BLaER1 treated with 17β-estradiol and CSF1 and Interleukin-3, amounts not matched to agents 10 nM and 100 nM (cell line): ENCODE measurements around the gene EHD1.
"Not testable (repeated sequence)": the region's sequence is repeated elsewhere in the genome, so short reads cannot be mapped to it uniquely, and the experiment has no call there.

Experiments used
- H3K27ac ChIP-seq, 11 experiments: shearing (Covaris generic); formaldehyde crosslinking; 2 replicates each; pipeline ENCODE4 v1.8.1; 2022
- H3K27me3 ChIP-seq, 11 experiments: shearing (Covaris generic); formaldehyde crosslinking; 2 replicates each; pipeline ENCODE4 v1.8.1; 2022
- H3K36me3 ChIP-seq, 11 experiments: shearing (Covaris generic); formaldehyde crosslinking; 2 replicates each; pipeline ENCODE4 v1.8.1; 2022
- H3K4me1 ChIP-seq, 10 experiments: shearing (Covaris generic); formaldehyde crosslinking; 2 replicates each; pipeline ENCODE4 v1.8.1; 2022
- H3K4me2 ChIP-seq, 11 experiments: shearing (Covaris generic); formaldehyde crosslinking; 2 replicates each; pipeline ENCODE4 v1.8.1; 2022
- H3K4me3 ChIP-seq, 10 experiments: shearing (Covaris generic); formaldehyde crosslinking; 2 replicates each; pipeline ENCODE4 v1.8.1; 2022
- H3K9ac ChIP-seq, 11 experiments: shearing (Covaris generic); formaldehyde crosslinking; 2 replicates each; pipeline ENCODE4 v1.8.1; 2022
- H3K9me3 ChIP-seq, 11 experiments: shearing (Covaris generic); formaldehyde crosslinking; replicated peaks in 1 of 11; 2 replicates each; pipeline ENCODE4 v1.8.1; 2022
- H4K20me1 ChIP-seq, 11 experiments: shearing (Covaris generic); formaldehyde crosslinking; 2 replicates each; pipeline ENCODE4 v1.8.1; 2022
- Cebpa-rat ChIP-seq, 11 experiments: shearing (Covaris generic); IDR thresholded peaks; 2 replicates each; pipeline ENCODE4 v1.8.1; 2022

Gene EHD1

GRCh38 chr11:64827451-64827839 is 51.0 kb downstream of the EHD1 start:
- H3K4me3 ChIP-seq = no peak overlapping the region
- TF ChIP-seq Cebpa-rat (IDR thresholded peaks at IDR 0.05) = no peak
- no peaks in the 10 kb centered on the region for H3K9me3 ChIP-seq
- H3K36me3 ChIP-seq = no peaks in the 10 kb centered on the region
- H4K20me1 ChIP-seq = peaks cover 0 to 11% (median 0%) of the 10 kb centered on the region in 11 experiments; a peak in 4 of 22 replicates
- no peak overlapping the region for H3K4me2 ChIP-seq
- H3K4me1 ChIP-seq = peaks cover 0 to 40% (median 27%) of the 10 kb centered on the region in 10 experiments; a peak in 17 of 20 replicates
- peaks cover 0 to 6% (median 0%) of the 10 kb centered on the region in 11 experiments; a peak in 1 of 22 replicates for H3K27me3 ChIP-seq
- no peak overlapping the region for H3K27ac ChIP-seq
- H3K9ac ChIP-seq = no peak overlapping the region

GRCh38 chr11:64826578-64827450 is 51.6 kb downstream of the EHD1 start:
- H3K36me3 ChIP-seq = no peaks in the 10 kb centered on the region
- TF ChIP-seq Cebpa-rat (IDR thresholded peaks at IDR 0.05) = no peak
- H3K27ac ChIP-seq = no peak overlapping the region
- no peak overlapping the region for H3K9ac ChIP-seq
- H3K4me3 ChIP-seq = no peak overlapping the region
- peaks cover 0 to 9% (median 0%) of the 10 kb centered on the region in 11 experiments; a peak in 4 of 22 replicates for H4K20me1 ChIP-seq
- H3K4me1 ChIP-seq = peaks cover 0 to 33% (median 20%) of the 10 kb centered on the region in 10 experiments; a peak in 17 of 20 replicates
- no peaks in the 10 kb centered on the region for H3K9me3 ChIP-seq
- H3K27me3 ChIP-seq = peaks cover 0 to 6% (median 0%) of the 10 kb centered on the region in 11 experiments; a peak in 1 of 22 replicates
- H3K4me2 ChIP-seq = no peak overlapping the region

DNA sequence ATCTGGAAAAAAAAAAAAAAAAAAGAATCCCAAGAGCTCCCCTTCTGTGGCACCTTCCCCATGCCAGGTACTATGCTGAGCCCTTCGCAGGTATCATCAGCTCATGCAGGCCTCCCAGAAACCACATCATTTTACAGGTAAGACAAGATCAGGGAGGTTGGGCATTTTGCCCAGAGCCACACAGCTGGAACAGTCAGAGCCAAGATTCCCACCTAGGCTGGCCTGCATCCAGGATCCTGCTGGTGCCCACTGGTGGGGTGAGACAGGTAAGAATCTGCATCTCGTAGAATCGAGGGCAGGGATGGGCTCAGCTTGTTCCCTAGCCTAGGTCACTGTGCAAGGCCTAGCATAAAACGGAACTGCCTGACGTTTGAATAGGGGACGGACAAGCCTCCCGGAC is 52.4 kb downstream of the EHD1 start:
- H3K27ac ChIP-seq = no peak overlapping the region
- peaks cover 0 to 26% (median 13%) of the 10 kb centered on the region in 10 experiments; a peak in 16 of 20 replicates for H3K4me1 ChIP-seq
- H3K4me3 ChIP-seq = no peak overlapping the region
- no peaks in the 10 kb centered on the region for H3K9me3 ChIP-seq
- H4K20me1 ChIP-seq = peaks cover 0 to 9% (median 0%) of the 10 kb centered on the region in 11 experiments; a peak in 3 of 22 replicates
- TF ChIP-seq Cebpa-rat (IDR thresholded peaks at IDR 0.05) = no peak
- no peaks in the 10 kb centered on the region for H3K36me3 ChIP-seq
- H3K27me3 ChIP-seq = no peaks in the 10 kb centered on the region
- H3K9ac ChIP-seq = no peak overlapping the region
- H3K4me2 ChIP-seq = no peak overlapping the region

- no peak overlapping the region for H3K4me3 ChIP-seq
- H3K27me3 ChIP-seq = no peaks in the 10 kb centered on the region
- no peak overlapping the region for H3K9ac ChIP-seq
- peak overlapping the region in 1 of 11 experiments; percentile 8; a peak in 2 of 22 replicates for H3K4me2 ChIP-seq
- H3K4me1 ChIP-seq = peaks cover 0 to 14% (median 6%) of the 10 kb centered on the region in 10 experiments; a peak in 9 of 20 replicates
- H4K20me1 ChIP-seq = no peaks in the 10 kb centered on the region
- no peaks in the 10 kb centered on the region for H3K9me3 ChIP-seq
- no peaks in the 10 kb centered on the region for H3K36me3 ChIP-seq
- no peak for TF ChIP-seq Cebpa-rat (IDR thresholded peaks at IDR 0.05)
- no peak overlapping the region for H3K27ac ChIP-seq
These were observed 54.8 kb downstream of the EHD1 start for GRCh38 chr11:64823568-64824119.

DNA sequence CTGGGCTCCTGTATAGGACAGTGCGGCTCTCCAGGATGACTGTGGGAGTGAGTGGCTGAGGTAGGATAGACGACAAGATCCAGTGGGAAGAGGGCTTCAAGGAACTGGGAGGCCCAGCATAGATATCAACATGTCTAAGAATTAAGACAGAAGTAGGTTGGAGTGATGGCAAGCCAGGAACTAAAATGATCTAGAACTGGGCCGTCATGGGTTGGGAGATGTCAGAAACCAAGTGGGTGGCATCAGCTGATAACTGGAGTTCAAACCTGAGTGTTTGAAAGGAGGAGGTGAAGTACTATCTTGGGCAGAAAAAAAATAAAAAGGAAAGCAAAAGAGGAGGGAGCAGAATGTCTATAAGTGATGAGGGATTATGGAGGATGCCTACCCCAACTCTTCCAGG is 60.9 kb downstream of the EHD1 start:
- Histone ChIP-seq H3K4me1 (peaks cover 0 to 44% (median 32%) of the 10 kb centered on the region in 10 experiments; a peak in 18 of 20 replicates), H3K36me3 (no peaks in the 10 kb centered on the region), H3K9me3 (no peaks in the 10 kb centered on the region), H3K4me3 (no peak overlapping the region), H4K20me1 (peaks cover 0 to 4% (median 0%) of the 10 kb centered on the region in 11 experiments; a peak in 1 of 22 replicates), H3K27ac (no peak overlapping the region), H3K9ac (no peak overlapping the region), H3K4me2 (no peak overlapping the region), H3K27me3 (no peaks in the 10 kb centered on the region)
- TF ChIP-seq Cebpa-rat (IDR thresholded peaks at IDR 0.05) = no peak

- peak overlapping the region in 9 of 11 experiments; percentile 49 to 88 (median 80); a peak in 18 of 22 replicates for H3K4me2 ChIP-seq
- H4K20me1 ChIP-seq = not testable (repeated sequence)
These were observed 63.0 kb downstream of the EHD1 start for GRCh38 chr11:64815433-64815832.

DNA sequence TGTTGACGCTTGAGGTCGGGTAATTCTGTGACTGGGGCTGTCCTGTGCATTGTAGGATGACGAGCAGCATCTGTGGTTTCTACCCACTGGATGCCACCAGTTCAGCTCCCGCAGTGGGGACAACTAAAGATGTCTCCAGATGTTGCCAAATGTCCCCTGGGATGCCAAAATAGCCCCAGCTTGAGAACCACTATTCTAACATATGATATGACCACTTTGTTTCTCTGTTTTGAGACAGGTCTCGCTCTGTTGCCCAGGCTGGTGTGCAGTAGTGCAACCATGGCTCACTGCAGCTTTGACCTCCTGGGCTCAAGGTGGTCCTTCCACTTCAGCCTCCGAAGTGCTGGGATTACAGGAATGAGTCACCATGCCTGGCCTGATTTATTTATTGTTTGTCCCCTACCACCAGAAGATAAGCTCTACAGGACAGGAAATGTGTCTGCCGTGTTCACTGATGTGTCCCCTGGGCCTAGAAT is 63.7 kb downstream of the EHD1 start:
- no peak overlapping the region for H3K4me3 ChIP-seq
- H4K20me1 ChIP-seq = peaks cover 0 to 4% (median 0%) of the 10 kb centered on the region in 11 experiments; a peak in 3 of 22 replicates
- H3K4me1 ChIP-seq = peaks cover under 1 to 53% (median 34%) of the 10 kb centered on the region in 10 experiments; a peak in 19 of 20 replicates
- peak in 8 of 11 experiments; percentile 47 to 89 (median 70); a peak in 15 of 22 replicates for TF ChIP-seq Cebpa-rat (IDR thresholded peaks at IDR 0.05)
- no peaks in the 10 kb centered on the region for H3K36me3 ChIP-seq
- peak overlapping the region in 6 of 11 experiments; percentile 17 to 57 (median 31); a peak in 11 of 22 replicates for H3K27ac ChIP-seq
- H3K9me3 ChIP-seq = no peaks in the 10 kb centered on the region
- H3K27me3 ChIP-seq = no peaks in the 10 kb centered on the region
- H3K9ac ChIP-seq = peak overlapping the region in 2 of 11 experiments; percentile 22 to 39; a peak in 3 of 22 replicates
- peak overlapping the region in 10 of 11 experiments; percentile 38 to 88 (median 78); a peak in 20 of 22 replicates for H3K4me2 ChIP-seq

More at GRCh38 chr11:64815433-64815832, 63.0 kb downstream of the EHD1 start:
- not testable (repeated sequence) for H3K4me3 ChIP-seq, H3K36me3 ChIP-seq, H3K9ac ChIP-seq, H3K9me3 ChIP-seq, H3K27me3 ChIP-seq
- Histone ChIP-seq H3K27ac (peak overlapping the region in 6 of 11 experiments; percentile 8 to 57 (median 31); a peak in 7 of 22 replicates), H3K4me1 (peaks cover 0 to 52% (median 33%) of the 10 kb centered on the region in 10 experiments; a peak in 18 of 20 replicates)

DNA sequence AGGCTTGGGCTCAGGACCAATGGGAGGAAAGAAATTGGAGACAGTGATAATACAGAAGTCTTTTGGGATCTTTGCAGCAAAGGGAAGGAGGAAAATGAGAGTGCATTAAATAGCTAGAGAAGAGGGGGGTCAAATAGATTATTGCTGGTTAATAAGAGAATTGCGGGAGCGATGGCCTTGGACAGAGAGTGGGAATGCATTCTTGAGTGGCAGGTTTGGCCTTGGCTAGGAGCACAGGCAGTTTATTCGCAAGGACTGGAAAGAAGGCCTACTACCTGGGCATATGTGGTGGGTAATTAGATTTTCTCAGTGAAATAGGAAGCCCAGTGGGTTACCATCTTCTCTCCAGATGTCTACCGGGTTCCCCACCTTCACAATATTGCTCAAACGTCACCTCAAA is 64.6 kb downstream of the EHD1 start:
- no peaks in the 10 kb centered on the region for H3K27me3 ChIP-seq

More for the DNA sequence above, 64.6 kb downstream of the EHD1 start:
- TF ChIP-seq Cebpa-rat (IDR thresholded peaks at IDR 0.05) = no peak
- no peaks in the 10 kb centered on the region for H3K36me3 ChIP-seq
- H3K4me1 ChIP-seq = peaks cover 9 to 62% (median 43%) of the 10 kb centered on the region in 10 experiments
- H3K27ac ChIP-seq = peak overlapping the region in 2 of 11 experiments; percentile 26 to 30; a peak in 3 of 22 replicates
- no peak overlapping the region for H3K9ac ChIP-seq
- peaks cover 0 to 10% (median 0%) of the 10 kb centered on the region in 11 experiments; a peak in 4 of 22 replicates for H4K20me1 ChIP-seq
- no peaks in the 10 kb centered on the region for H3K9me3 ChIP-seq
- peak overlapping the region in 10 of 11 experiments; percentile 38 to 88 (median 78); a peak in 19 of 22 replicates for H3K4me2 ChIP-seq
- no peak overlapping the region for H3K4me3 ChIP-seq
